SU-DHL-6 (cell line): Measurements from ENCODE around the gene TTC39C.

Experiments used
- H2AFZ ChIP-seq: fragments of 200-600 bp; sonication (generic); 2 replicates; pipeline ENCODE4 v1.6.1; 2014; ENCODE audit warnings: low read depth, mild to moderate bottlenecking, moderate library complexity, mixed read lengths, antibody characterized with exemption, low read length; ENCODE audit not compliant: severe bottlenecking
- H3F3A ChIP-seq: fragments of 200-600 bp; shearing (Covaris generic); 2 replicates; pipeline ENCODE4 v1.6.0; 2016; ENCODE audit warnings: antibody characterized with exemption, mild to moderate bottlenecking; ENCODE audit not compliant: insufficient read depth
- H3K27ac ChIP-seq: fragments of 200-600 bp; sonication (generic); 2 replicates; pipeline ENCODE4 v1.5.1; 2016; ENCODE audit warnings: low read depth, mild to moderate bottlenecking, low read length, moderate library complexity, mixed read lengths
- H3K27me3 ChIP-seq: fragments of 200-600 bp; sonication (generic), shearing (Covaris generic); 2 replicates; pipeline ENCODE4 v1.6.0; 2014; ENCODE audit warnings: mild to moderate bottlenecking, low read length
- H3K36me3 ChIP-seq: fragments of 200-600 bp; sonication (generic); 2 replicates; pipeline ENCODE4 v1.6.1; 2014; ENCODE audit warnings: mild to moderate bottlenecking, low read length, mixed read lengths
- H3K4me2 ChIP-seq: fragments of 300-600, 200-600 bp; shearing (Covaris generic), sonication (generic); 2 replicates; pipeline ENCODE4 v1.6.0; 2014; ENCODE audit warnings: low read length, low read depth, mild to moderate bottlenecking; ENCODE audit not compliant: poor library complexity, severe bottlenecking
- H3K4me3 ChIP-seq: fragments of 200-600 bp; sonication (generic); 2 replicates; pipeline ENCODE4 v1.5.1; 2014; ENCODE audit warnings: antibody characterized with exemption, low read length, mild to moderate bottlenecking, mixed read lengths; ENCODE audit not compliant: insufficient read depth, poor library complexity, severe bottlenecking
- H3K79me2 ChIP-seq: fragments of 200-600 bp; sonication (generic); 2 replicates; pipeline ENCODE4 v1.6.1; 2014; ENCODE audit warnings: mild to moderate bottlenecking, low read length, moderate library complexity; ENCODE audit not compliant: insufficient read depth
- H3K9ac ChIP-seq: fragments of 200-600 bp; sonication (generic); 2 replicates; pipeline ENCODE4 v1.7.0; 2014; ENCODE audit warnings: mild to moderate bottlenecking, low read length
- H3K9me2 ChIP-seq: fragments of 200-600 bp; sonication (generic); replicated peaks from 2 replicates; pipeline ENCODE4 v1.6.1; 2014; ENCODE audit warnings: low read length; ENCODE audit not compliant: insufficient read depth
- H3K9me3 ChIP-seq: fragments of 200-600 bp; sonication (generic); 2 replicates; pipeline ENCODE4 v1.6.1; 2014; ENCODE audit warnings: low read length, mixed read lengths; ENCODE audit not compliant: insufficient read depth
- H4K20me1 ChIP-seq: fragments of 200-600 bp; sonication (generic); 2 replicates; pipeline ENCODE4 v1.6.1; 2014; ENCODE audit warnings: low read depth, mild to moderate bottlenecking, antibody characterized with exemption, low read length, moderate library complexity, mixed read lengths
- EZH2phosphoT487 ChIP-seq: fragments of 200-600 bp; sonication (generic), shearing (Covaris generic); conservative IDR thresholded peaks from 2 replicates; pipeline ENCODE4 v1.6.1; 2018; ENCODE audit warnings: mild to moderate bottlenecking, antibody characterized with exemption, low read length, moderate library complexity, mixed read lengths
- TF ChIP-seq, protein P1 (sequence below): fragments of 200-600 bp; sonication (generic); IDR thresholded peaks from one replicate; pipeline ENCODE4 v1.5.1; 2017; ENCODE audit warnings: antibody characterized with exemption, mild to moderate bottlenecking, low read length, moderate library complexity; ENCODE audit not compliant: insufficient read depth, poor library complexity, severe bottlenecking

TTC39C gene

DNA sequence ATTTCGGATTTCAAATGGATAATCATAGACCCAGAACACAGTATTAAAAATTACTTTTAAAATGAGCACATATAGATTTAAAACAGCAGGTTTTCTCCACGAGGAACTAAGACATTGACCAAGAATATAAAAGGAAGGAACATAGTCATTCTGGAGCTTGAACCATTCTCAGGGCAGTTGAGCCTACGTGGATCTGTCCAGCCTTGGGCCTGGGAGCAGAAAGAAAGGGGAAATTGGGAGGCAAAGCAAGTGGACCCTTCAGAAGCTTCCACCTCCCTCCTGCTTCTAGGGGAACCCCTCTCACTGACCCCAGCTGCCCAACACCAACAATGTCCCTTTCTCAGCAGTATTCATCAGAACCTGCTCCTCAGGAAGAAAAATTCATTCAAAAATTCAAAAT, 31.4 kb upstream of the TTC39C start:
- H3K4me2 ChIP-seq: no peak overlapping the region
- no peak overlapping the region for H3K9ac ChIP-seq
- no peaks in the 10 kb centered on the region for H3K36me3 ChIP-seq
- no peaks in the 10 kb centered on the region for H3F3A ChIP-seq
- no peaks in the 10 kb centered on the region for H3K9me3 ChIP-seq
- TF ChIP-seq EZH2phosphoT487: no peak
- TF ChIP-seq, protein P1, sequence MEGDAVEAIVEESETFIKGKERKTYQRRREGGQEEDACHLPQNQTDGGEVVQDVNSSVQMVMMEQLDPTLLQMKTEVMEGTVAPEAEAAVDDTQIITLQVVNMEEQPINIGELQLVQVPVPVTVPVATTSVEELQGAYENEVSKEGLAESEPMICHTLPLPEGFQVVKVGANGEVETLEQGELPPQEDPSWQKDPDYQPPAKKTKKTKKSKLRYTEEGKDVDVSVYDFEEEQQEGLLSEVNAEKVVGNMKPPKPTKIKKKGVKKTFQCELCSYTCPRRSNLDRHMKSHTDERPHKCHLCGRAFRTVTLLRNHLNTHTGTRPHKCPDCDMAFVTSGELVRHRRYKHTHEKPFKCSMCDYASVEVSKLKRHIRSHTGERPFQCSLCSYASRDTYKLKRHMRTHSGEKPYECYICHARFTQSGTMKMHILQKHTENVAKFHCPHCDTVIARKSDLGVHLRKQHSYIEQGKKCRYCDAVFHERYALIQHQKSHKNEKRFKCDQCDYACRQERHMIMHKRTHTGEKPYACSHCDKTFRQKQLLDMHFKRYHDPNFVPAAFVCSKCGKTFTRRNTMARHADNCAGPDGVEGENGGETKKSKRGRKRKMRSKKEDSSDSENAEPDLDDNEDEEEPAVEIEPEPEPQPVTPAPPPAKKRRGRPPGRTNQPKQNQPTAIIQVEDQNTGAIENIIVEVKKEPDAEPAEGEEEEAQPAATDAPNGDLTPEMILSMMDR: no peak
- H3K27ac ChIP-seq: no peak overlapping the region
- H3K9me2 ChIP-seq: no peaks in the 10 kb centered on the region
- H2AFZ ChIP-seq: no peak overlapping the region
- no peaks in the 10 kb centered on the region for H3K27me3 ChIP-seq
- H4K20me1 ChIP-seq: no peaks in the 10 kb centered on the region
- H3K79me2 ChIP-seq: no peaks in the 10 kb centered on the region
- H3K4me3 ChIP-seq: no peak overlapping the region

DNA sequence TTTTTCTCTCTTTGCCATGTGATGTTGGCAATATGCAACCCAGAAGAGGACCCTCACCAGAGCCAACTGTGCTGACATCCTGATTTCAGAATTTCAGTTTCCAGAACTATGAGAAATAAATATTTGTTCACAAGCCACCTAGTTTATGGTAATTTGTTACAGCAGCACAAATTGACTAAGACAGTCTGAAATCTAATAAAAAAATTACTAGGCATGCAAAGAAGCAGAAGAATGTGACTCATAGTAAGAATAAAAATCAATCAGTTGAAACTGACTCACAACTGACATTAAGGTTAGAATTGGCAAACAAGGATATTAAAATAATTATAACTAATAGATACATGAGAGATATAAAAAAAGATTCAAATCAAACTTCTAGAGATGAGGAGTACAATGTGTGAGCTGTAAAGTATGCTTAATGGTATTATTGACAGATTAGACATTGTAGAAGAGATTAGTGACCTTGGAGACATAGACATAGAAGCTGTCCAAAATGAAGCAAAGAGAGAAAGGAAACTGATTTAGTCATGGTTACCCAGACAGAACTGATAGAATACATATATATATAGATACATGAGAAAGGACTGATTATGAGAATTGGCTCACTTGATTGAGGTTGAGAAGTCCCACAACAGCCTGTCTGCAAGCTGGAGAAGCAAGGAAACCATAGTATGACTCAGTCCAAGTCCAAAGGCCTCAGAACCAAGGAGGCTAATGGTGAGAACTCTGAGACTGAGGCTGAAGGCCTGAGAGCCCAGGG, 27.8 kb upstream of the TTC39C start:
- no peak for TF ChIP-seq EZH2phosphoT487
- TF ChIP-seq, protein P1: no peak
- H2AFZ ChIP-seq: no peak overlapping the region
- no peak overlapping the region for H3K4me3 ChIP-seq
- H4K20me1 ChIP-seq: no peaks in the 10 kb centered on the region
- H3K9ac ChIP-seq: no peak overlapping the region
- H3K9me3 ChIP-seq: no peaks in the 10 kb centered on the region
- H3K9me2 ChIP-seq: no peaks in the 10 kb centered on the region
- no peaks in the 10 kb centered on the region for H3F3A ChIP-seq
- H3K36me3 ChIP-seq: no peaks in the 10 kb centered on the region
- H3K27me3 ChIP-seq: no peaks in the 10 kb centered on the region
- H3K79me2 ChIP-seq: no peaks in the 10 kb centered on the region
- H3K27ac ChIP-seq: no peak overlapping the region
- H3K4me2 ChIP-seq: no peak overlapping the region

DNA sequence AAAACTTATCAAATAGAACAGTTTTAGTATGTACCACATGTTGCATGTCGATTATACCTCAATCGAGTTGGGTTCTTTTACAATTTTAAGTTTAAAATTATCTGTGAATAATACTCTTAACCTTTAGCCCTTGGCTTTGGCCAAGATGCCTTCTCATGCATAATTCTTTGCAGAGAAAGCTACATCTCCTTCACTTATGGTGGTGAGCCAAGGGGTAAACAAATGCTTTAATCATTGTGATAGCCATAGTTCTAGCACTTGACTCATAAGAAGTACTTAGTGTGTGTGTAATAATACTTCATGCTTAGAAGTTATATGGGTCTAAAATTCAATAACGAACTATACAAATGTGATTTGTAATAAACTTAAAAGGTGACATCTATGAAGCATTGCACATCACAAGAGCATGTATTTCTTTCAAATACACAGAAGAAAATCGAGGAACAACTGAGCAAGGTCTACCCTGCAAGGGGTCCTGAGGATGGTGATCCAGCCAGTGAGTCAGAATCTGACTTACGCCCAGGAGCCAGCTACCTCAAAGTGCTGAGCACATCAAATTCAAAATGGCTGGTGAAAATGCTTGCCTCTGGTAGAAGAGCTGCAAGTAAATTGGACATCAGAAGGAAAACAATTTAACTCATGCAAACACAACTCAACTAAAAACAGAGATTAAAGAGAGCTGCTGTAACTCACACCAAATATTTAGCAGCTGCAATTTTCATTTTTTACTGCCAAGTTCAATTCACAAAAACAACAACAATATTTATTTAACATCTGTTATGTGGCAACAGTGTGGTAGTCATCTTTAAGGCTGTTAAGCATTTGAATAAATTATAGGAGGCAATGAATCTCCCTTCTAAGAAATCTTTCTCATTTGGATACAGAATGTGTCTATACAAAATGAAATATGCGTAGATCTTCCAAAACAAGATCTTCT, 23.8 kb upstream of the TTC39C start:
- H3K4me3 ChIP-seq: no peak overlapping the region
- H3K27me3 ChIP-seq: no peaks in the 10 kb centered on the region
- H3K4me2 ChIP-seq: no peak overlapping the region
- H3K27ac ChIP-seq: no peak overlapping the region
- no peaks in the 10 kb centered on the region for H3K9me2 ChIP-seq
- no peaks in the 10 kb centered on the region for H3K79me2 ChIP-seq
- no peaks in the 10 kb centered on the region for H3K36me3 ChIP-seq
- no peaks in the 10 kb centered on the region for H3K9me3 ChIP-seq
- no peak overlapping the region for H2AFZ ChIP-seq
- H3F3A ChIP-seq: no peaks in the 10 kb centered on the region
- no peak for TF ChIP-seq EZH2phosphoT487
- TF ChIP-seq, protein P1: no peak
- no peak overlapping the region for H3K9ac ChIP-seq
- no peaks in the 10 kb centered on the region for H4K20me1 ChIP-seq
